Parathyroid adenoma (tissue), 2 donors: ENCODE results near the gene ZNF174.

Experiments
- H2AFZ ChIP-seq: fragments of 300-600 bp; sonication (generic); one replicate; pipeline ENCODE4 v1.7.0; 2017; ENCODE audit warnings: antibody characterized with exemption, mild to moderate bottlenecking
- H3K27ac ChIP-seq: fragments of 300-600 bp; sonication (generic); one replicate; pipeline ENCODE4 v1.7.0; 2017
- H3K27me3 ChIP-seq: fragments of 300-600 bp; sonication (generic); one replicate; pipeline ENCODE4 v1.7.0; 2017; ENCODE audit warnings: low read length; ENCODE audit not compliant: control insufficient read depth, insufficient read depth
- H3K36me3 ChIP-seq: fragments of 300-600 bp; sonication (generic); one replicate; pipeline ENCODE4 v1.7.0; 2017; ENCODE audit warnings: low read length; ENCODE audit not compliant: control insufficient read depth, insufficient read depth
- H3K4me1 ChIP-seq: fragments of 300-600 bp; sonication (generic); one replicate; pipeline ENCODE4 v1.7.0; 2017; ENCODE audit warnings: control low read depth
- H3K4me2 ChIP-seq: fragments of 300-600 bp; sonication (generic); one replicate; pipeline ENCODE4 v1.7.0; 2017; ENCODE audit warnings: low read length
- H3K4me3 ChIP-seq: fragments of 300-600 bp; sonication (generic); one replicate; pipeline ENCODE4 v1.7.0; 2017; ENCODE audit warnings: low read depth, low read length
- H3K79me2 ChIP-seq: fragments of 300-600 bp; sonication (generic); one replicate; pipeline ENCODE4 v1.7.0; 2017; ENCODE audit warnings: control low read depth
- H3K9ac ChIP-seq: fragments of 300-600 bp; sonication (generic); one replicate; pipeline ENCODE4 v1.7.0; 2017; ENCODE audit warnings: mild to moderate bottlenecking
- H3K9me3 ChIP-seq: fragments of 300-600 bp; sonication (generic); one replicate; pipeline ENCODE4 v1.7.0; 2017; ENCODE audit warnings: low read length; ENCODE audit not compliant: control insufficient read depth
- CTCF ChIP-seq: fragments of 300-600 bp; sonication (generic); IDR thresholded peaks from one replicate; pipeline ENCODE4 v1.7.0; 2017; ENCODE audit warnings: antibody characterized with exemption, mild to moderate bottlenecking
- donor health status: primary hyperparathyroidism.

The ZNF174 gene

GRCh38 chr16:3401719-3402397 is 843 bp downstream of the ZNF174 start:
- peak overlapping the region; percentile 93 for H3K4me2 ChIP-seq
- peak overlapping the region; percentile 75 for H3K27ac ChIP-seq
- peak overlapping the region; percentile 77 for H2AFZ ChIP-seq
- TF ChIP-seq CTCF = no peak
- H3K27me3 ChIP-seq = no peaks in the 10 kb centered on the region
- peaks cover 34% of the 10 kb centered on the region for H3K79me2 ChIP-seq
- peaks cover 3% of the 10 kb centered on the region for H3K4me1 ChIP-seq
- H3K36me3 ChIP-seq = peaks cover 3% of the 10 kb centered on the region
- H3K9ac ChIP-seq = peak overlapping the region; percentile 32
- no peaks in the 10 kb centered on the region for H3K9me3 ChIP-seq
- peak overlapping the region; percentile 85 for H3K4me3 ChIP-seq

- Histone ChIP-seq H3K9me3 (peaks cover 14% of the 10 kb centered on the region), H3K9ac (no peak overlapping the region), H3K27me3 (no peaks in the 10 kb centered on the region), H3K4me2 (no peak overlapping the region), H3K79me2 (peaks cover 2% of the 10 kb centered on the region), H3K4me1 (no peaks in the 10 kb centered on the region), H2AFZ (no peak overlapping the region), H3K36me3 (peaks cover 19% of the 10 kb centered on the region), H3K4me3 (no peak overlapping the region), H3K27ac (no peak overlapping the region)
- no peak for TF ChIP-seq CTCF
Observed at GRCh38 chr16:3408561-3409197, 7.7 kb downstream of the ZNF174 start.

- peaks cover 4% of the 10 kb centered on the region for H3K9me3 ChIP-seq
- no peak overlapping the region for H3K9ac ChIP-seq
Observed at GRCh38 chr16:3413730-3414379, 12.8 kb downstream of the ZNF174 start.

GRCh38 chr16:3431779-3432219 is 30.8 kb downstream of the ZNF174 start:
- Histone ChIP-seq H3K4me1 (no peaks in the 10 kb centered on the region), H3K36me3 (no peaks in the 10 kb centered on the region), H3K4me3 (no peak overlapping the region), H2AFZ (no peak overlapping the region), H3K9ac (no peak overlapping the region), H3K79me2 (peaks cover 7% of the 10 kb centered on the region), H3K27me3 (no peaks in the 10 kb centered on the region), H3K9me3 (no peaks in the 10 kb centered on the region), H3K4me2 (no peak overlapping the region), H3K27ac (no peak overlapping the region)
- TF ChIP-seq CTCF = no peak

More at GRCh38 chr16:3413730-3414379, 12.8 kb downstream of the ZNF174 start:
- no peaks in the 10 kb centered on the region for H3K27me3 ChIP-seq
- H3K36me3 ChIP-seq = peaks cover 7% of the 10 kb centered on the region
- H3K79me2 ChIP-seq = no peaks in the 10 kb centered on the region
- no peak overlapping the region for H2AFZ ChIP-seq
- H3K27ac ChIP-seq = no peak overlapping the region
- no peak overlapping the region for H3K4me3 ChIP-seq
- H3K4me1 ChIP-seq = no peaks in the 10 kb centered on the region
- H3K4me2 ChIP-seq = no peak overlapping the region
- no peak for TF ChIP-seq CTCF
